ENCODE results near the gene SFT2D2. TPM values are rescaled to one million over a fixed set of nuclear protein-coding genes. Genes with fewer than 3 reads are reported as not detected.

Gene SFT2D2
- total RNA-seq, 1 donor from 2014 or later = 52.9 TPM

DNA sequence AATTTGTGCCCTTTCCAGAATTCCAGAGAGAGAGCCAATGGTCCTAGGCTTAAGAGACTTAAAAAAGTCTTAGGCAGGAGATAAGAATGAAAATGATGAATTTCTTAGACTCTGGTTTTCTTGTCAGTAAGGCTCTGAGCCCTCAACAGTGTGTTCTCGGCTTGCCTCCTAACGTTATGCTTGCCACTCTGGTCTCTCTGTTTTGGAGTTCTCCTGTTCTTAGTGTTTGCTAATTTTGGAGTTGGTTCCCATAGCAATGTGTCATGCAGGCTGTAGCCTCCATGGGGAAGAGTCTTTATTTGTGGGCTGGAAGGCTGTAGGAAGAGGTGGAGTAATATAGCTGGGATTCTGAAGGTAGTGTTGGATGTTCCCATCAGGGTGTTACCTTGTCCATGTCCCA lies 74.8 kb downstream of the SFT2D2 start:
- Mint-ChIP-seq H3K27ac (ENCODE audit: unreplicated experiment) (peak overlapping the region; percentile 69), H3K27me3 (ENCODE audit: low read depth) (no peaks in the 10 kb centered on the region), H3K36me3 (ENCODE audit: low read depth) (no peaks in the 10 kb centered on the region), H3K9me3 (no peaks in the 10 kb centered on the region), H3K4me1 (peaks cover 6% of the 10 kb centered on the region), H3K4me3 (no peak overlapping the region)
- no peak for DNase-seq (ENCODE audit: low read depth, low spot score)
- TF ChIP-seq, protein P1, sequence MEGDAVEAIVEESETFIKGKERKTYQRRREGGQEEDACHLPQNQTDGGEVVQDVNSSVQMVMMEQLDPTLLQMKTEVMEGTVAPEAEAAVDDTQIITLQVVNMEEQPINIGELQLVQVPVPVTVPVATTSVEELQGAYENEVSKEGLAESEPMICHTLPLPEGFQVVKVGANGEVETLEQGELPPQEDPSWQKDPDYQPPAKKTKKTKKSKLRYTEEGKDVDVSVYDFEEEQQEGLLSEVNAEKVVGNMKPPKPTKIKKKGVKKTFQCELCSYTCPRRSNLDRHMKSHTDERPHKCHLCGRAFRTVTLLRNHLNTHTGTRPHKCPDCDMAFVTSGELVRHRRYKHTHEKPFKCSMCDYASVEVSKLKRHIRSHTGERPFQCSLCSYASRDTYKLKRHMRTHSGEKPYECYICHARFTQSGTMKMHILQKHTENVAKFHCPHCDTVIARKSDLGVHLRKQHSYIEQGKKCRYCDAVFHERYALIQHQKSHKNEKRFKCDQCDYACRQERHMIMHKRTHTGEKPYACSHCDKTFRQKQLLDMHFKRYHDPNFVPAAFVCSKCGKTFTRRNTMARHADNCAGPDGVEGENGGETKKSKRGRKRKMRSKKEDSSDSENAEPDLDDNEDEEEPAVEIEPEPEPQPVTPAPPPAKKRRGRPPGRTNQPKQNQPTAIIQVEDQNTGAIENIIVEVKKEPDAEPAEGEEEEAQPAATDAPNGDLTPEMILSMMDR (conservative IDR thresholded peaks at IDR 0.05) = no peak

DNA sequence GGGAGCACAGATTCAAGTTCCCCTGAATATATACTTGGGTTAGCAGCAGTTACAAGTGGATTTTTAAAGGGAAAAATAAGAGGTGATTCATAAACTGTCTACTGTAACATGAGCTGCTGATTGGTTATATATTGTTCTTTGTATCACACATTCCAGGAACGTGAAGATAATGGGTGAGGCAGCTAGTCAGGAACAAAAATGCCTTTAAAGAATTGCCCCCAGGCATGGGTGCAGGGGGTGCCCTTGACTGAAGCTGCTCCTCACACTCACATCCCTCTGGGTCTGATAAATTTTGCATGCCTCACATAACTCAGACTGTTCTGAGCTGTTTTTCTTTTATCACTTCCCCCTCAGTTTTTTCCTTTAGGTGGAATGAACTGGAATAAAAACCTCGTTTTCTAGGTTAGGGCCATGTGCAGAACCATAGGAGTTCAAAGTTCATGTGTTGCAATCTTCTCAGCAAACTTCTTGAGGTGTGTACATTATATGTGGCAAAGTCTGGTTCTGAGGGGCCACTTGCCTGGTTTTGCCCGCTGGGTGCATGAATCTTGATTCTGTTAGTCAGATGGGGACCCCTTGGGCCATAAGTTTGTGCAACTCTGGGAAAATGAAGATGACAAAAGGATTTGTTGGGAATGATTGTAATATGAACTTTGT lies 76.0 kb downstream of the SFT2D2 start:
- TF ChIP-seq, protein P1 (conservative IDR thresholded peaks at IDR 0.05) = no peak
- no peaks in the 10 kb centered on the region for H3K36me3 Mint-ChIP-seq (ENCODE audit: low read depth)
- H3K9me3 Mint-ChIP-seq = no peaks in the 10 kb centered on the region
- DNase-seq (ENCODE audit: low read depth, low spot score) = no peak
- H3K27ac Mint-ChIP-seq (ENCODE audit: unreplicated experiment) = no peak overlapping the region
- H3K4me1 Mint-ChIP-seq = peaks cover 6% of the 10 kb centered on the region
- H3K27me3 Mint-ChIP-seq (ENCODE audit: low read depth) = no peaks in the 10 kb centered on the region
- H3K4me3 Mint-ChIP-seq = no peak overlapping the region

Other genes with a start within 250 kb of the SFT2D2 start
- gene GPR161, start 89.1 kb upstream of the SFT2D2 start, total RNA-seq = 47.7 and 48.7 TPM in 2 replicates
- 28.3 and 33.5 TPM in 2 replicates for gene TIPRL, start 47.0 kb upstream of the SFT2D2 start, total RNA-seq
- gene TBX19, start 54.9 kb downstream of the SFT2D2 start, total RNA-seq = 0.68 and 0.93 TPM in 2 replicates